ENCODE results near the gene SLC2A11. TPM values are rescaled to one million over a fixed set of nuclear protein-coding genes. Genes with fewer than 3 reads are reported as not detected.

The SLC2A11 gene
- 18.2 and 22.8 TPM in 2 replicates for total RNA-seq

DNA sequence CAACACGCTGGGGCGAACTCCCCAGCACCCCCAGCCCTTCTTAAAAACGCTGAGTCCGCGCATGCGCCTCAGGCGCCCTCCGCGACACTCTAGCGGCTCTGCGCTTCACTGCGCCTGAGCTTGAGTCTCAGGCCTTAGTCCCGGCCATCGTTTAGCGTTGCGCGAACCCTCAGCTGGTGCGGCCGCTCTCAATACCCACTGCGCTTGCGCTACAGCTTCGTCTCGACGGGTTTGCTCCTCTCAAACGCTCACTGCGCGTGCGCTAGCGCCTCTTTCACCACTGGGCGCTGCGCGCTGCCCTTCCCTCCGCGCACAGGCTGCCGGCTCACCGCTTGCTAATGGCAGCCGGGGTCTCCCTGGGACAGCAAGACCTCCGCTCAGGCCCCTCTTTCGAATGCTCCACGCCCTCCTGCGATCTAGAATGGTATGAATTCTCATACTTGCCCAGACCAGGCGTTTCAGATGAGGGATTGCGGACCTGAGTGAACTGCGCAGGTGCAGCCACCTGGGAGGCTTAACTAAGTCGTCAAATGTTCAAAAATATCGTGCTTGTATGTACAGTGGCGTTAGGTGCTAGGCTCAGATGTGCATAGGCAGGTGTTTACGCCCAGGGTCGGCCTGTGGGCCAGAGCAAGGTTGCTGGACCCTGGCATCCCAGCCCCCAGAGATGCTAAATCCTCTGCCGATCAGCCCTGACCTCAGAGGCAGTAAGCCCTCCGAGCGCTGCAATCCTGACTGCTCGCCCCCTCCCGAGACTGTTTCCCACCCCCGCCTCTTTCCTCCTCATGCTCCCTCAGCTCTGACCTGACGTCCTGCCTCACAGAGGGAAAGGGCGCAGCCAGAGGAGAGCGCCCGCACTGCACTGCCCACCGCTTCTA lies at the start of gene SLC2A11:
Gene SLC2A11, plus strand, starts transcription at position 270 of the 878 bp plus-strand sequence. Its CDS starts 125 bp downstream, at position 395.
- peak; percentile 94 for DNase-seq (ENCODE audit: low read depth)

DNA sequence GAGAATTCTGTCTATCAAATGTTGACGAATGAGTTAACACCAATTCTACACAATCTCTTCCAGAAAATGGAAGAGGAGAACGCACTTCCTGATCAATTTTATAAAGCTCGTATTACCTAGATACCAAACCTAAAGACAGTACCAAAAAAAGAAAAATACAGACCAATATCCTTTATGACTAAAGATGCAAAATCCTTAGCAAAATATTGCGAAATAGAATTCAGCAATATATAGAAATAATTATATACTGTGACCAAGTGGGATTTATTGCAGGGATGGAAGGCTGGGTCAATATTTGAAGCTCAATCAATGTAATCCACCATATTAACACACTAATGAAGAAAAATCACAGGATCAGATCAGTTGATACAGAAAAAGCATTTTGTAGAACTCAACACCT lies 45.3 kb upstream of the SLC2A11 start:
- no peak for DNase-seq (ENCODE audit: low read depth)

DNA sequence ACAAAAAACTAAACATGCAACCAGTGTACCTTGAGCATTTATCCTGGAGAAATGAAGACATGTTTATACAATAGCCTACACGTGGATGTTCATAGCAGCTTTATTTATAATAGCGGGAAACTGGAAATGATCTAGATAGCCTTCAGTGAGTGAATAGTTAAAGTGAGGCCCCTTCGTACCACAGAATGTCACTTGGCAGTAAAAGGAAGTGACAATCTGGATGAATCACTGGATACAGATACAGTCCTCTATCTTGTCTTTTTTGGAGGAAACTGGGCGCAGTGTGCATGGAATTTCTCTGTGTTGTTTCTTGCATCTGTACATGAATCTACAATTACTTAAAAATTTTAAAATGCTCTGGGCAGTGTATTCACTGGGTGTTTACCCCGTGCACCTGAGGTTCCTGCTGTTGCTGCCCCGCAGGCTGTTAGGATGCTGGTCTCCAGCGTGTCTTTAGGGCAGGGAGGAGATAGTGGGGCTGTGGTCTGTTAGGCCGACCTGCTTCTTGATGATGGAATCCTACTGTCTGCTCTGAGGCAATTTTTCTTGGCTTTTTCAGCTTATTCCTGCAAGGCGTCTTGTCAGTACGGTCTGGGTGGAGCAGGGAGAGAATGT lies 42.0 kb upstream of the SLC2A11 start:
- no peak for DNase-seq (ENCODE audit: low read depth)

- no peak for DNase-seq (ENCODE audit: low read depth)
These were observed 41.3 kb upstream of the SLC2A11 start for GRCh38 chr22:23816156-23816976.

DNA sequence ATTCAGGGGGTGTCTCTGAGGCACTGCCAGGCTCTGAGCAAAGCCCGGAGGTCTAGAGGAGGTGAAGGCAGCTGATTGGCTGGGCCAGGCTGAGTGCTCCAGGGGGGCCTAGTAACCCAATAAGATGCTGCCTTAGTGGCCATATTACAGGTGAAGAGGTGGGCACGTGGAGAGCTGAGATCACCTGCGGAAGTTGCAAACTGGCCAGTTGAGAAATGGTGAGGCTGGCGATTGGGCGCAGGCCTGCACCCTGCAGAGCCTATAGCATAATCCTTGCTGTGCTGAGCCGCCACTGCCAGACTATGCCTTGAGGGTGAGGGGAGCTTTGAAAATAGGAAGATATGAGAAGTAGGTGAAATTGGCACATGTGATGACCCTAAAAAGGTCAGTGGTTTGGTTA lies 40.5 kb upstream of the SLC2A11 start:
- DNase-seq (ENCODE audit: low read depth): no peak

DNA sequence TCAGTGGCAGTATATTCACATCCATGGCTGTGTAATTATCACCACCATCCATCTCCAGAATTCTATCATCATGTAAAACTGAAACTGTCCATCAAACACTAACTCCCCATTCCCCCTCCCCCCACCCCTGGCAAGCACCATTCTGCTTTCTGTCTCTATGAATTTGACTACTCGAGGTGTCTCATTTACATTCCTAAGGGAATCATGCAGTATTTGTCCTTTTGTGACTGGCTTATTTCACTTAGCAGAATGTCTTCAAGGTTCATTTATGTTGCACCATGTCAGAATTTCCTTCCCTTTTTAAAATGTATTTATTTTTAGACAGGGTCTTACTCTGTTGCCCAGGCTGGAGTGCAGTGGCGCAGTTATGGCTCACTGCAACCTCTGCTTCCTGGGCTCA lies 39.1 kb upstream of the SLC2A11 start:
- no peak for DNase-seq (ENCODE audit: low read depth)

GRCh38 chr22:23820748-23821211 lies 36.9 kb upstream of the SLC2A11 start:
- DNase-seq (ENCODE audit: low read depth): peak; percentile 4

GRCh38 chr22:23822101-23822671 lies 35.5 kb upstream of the SLC2A11 start:
- no peak for DNase-seq (ENCODE audit: low read depth)

DNA sequence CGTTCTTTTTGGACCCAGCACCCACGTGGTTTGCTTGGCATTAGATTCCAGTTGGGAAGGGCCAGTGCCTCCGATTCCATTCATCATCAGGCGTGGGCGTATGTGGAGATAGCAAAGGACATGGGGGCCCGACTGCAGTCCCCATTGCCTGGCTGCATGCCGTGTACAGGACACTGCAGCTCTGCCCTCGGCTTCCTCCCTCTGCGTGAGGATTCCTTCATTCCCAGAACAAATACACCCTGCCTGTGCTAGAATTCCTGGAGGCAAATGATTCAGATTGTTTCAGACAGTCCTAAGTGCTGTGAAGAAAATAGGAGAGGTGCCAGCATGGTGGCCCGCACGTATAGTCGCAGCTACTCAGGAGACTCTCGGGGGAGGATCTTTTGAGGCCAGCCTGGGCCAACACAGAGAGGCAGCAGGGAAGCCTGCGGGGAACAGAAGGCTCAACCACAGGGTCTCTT lies 34.3 kb upstream of the SLC2A11 start:
- no peak for DNase-seq (ENCODE audit: low read depth)

DNA sequence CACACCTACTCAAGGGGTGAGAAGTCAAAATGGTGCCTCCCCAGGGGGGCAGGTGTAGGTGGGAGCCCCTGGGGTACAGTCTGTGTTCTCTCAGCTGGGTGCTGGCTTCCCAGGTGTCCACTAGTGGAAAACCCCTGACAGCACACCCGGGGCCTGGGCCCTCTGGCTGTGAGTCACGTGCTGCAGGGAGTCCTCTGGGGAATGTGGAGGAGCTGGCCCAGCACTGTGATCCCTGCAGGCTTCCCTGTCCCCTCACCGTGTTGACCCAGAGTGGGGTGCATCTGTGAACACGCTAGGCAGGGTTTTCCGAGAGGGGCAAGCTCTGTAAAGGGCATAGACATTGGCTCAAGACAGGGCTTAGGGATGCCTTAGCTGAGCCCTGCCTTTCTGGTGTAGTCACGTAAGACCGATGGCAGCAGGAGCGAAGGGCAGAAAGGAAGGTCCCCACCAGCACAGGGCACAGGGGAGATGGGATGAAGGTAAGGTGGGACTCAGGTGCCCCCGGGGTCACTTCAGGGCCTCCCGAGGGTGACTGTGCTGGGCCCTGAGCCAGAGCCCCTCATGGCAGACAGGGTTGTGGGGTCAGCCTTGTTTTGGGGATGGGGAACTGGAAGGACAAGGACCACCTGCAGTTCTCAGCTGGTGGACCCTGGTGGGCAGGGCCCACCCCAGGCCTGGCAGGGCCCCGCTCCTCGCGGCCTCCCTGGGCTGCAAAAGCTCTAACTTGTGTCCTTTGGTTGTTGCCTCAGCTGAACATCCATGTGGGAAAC lies 33.0 kb upstream of the SLC2A11 start:
- DNase-seq (ENCODE audit: low read depth): no peak

- DNase-seq (ENCODE audit: low read depth): no peak
These were observed 32.3 kb upstream of the SLC2A11 start for GRCh38 chr22:23825246-23825905.

- no peak for DNase-seq (ENCODE audit: low read depth)
These were observed 30.9 kb upstream of the SLC2A11 start for GRCh38 chr22:23826510-23827350.

- no peak for DNase-seq (ENCODE audit: low read depth)
These were observed 30.2 kb upstream of the SLC2A11 start for GRCh38 chr22:23827351-23827995.

GRCh38 chr22:23828800-23829680 lies 28.6 kb upstream of the SLC2A11 start:
- no peak for DNase-seq (ENCODE audit: low read depth)

GRCh38 chr22:23829845-23830372 lies 27.8 kb upstream of the SLC2A11 start:
- no peak for DNase-seq (ENCODE audit: low read depth)

DNA sequence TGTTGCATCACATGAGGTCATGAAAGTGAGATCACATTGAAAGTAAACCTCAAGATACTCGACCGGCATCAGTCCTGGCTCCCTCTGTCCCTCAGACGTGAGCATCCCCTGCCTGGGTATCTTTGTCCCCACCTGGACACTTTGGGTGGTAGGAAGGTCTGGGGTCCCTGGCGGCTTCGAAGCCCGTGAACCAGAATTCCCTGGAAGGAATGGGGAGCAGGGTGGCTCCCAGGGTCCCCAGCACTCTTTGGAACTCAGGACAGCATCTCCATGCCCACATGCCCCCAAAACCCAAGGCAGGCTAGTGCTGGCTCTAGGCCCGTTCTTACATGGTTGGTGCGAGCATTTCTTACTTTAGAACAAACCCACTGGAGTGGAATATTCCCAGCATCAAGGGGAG lies 26.4 kb upstream of the SLC2A11 start:
- DNase-seq (ENCODE audit: low read depth): no peak

DNA sequence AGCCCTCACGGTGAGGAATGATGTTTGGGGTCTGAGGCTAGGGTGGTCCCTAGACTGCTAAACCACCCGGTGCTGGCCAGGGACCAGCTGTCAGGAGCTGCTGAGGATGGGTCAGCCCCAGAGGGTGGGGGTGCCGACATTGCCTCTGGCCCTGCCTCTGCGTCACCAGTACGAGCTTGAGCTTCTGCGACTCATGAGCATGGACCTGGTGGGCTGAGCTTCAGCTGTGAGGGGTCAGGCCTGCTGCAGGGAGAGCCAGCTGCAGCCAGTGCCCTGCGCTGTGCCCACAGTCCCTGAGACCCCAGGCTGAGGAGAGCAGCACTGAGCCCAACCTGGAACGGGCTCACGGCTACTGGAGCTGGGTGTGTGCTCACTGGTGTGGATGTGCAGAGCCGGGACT lies 25.9 kb upstream of the SLC2A11 start:
- DNase-seq (ENCODE audit: low read depth): no peak
